ENCODE data around the gene OR10A4. TPM values are rescaled to one million over a fixed set of nuclear protein-coding genes. Genes with fewer than 3 reads are reported as not detected.
"Not testable (repeated sequence)": the region's sequence is repeated elsewhere in the genome, so short reads cannot be mapped to it uniquely, and the experiment has no call there.

Gene OR10A4
- total RNA-seq, 4 donors from 2014 or later: not detected

DNA sequence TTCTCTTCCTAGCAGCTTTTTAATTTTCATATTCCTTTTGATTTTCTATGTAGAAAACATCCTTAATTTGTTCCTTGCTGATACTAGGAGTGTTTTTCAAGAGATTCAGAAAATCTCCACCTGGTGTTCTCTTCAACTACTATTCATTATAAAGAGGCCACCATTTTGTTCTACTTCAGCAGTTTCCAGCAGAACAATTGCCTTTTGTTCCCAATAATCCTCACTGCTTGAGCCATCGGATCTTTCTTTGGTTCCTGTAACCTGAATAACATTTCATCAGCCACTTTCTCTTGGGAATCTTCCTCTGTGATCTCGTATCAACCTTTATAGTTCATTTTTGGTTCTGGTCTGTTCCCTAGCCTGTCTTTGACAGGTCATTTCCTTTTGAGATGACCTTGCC, 32.8 kb upstream of the OR10A4 start:
- no peaks in the 10 kb centered on the region for H3K27me3 ChIP-seq
- no peak for TF ChIP-seq EP300 (IDR thresholded peaks at IDR 0.05)
- no peak for TF ChIP-seq POLR2A (IDR thresholded peaks at IDR 0.05)
- no peak for TF ChIP-seq CTCF (IDR thresholded peaks at IDR 0.05)
- H3K36me3 ChIP-seq: no peaks in the 10 kb centered on the region
- H3K4me1 ChIP-seq: no peaks in the 10 kb centered on the region
- WGBS, 2 donors: 33 to 43% methylated on average over 2 of the region's 2 CpGs
- H3K4me3 ChIP-seq: no peak overlapping the region
- H3K9me3 ChIP-seq: peaks cover 0 to 5% (median 0%) of the 10 kb centered on the region in 4 donors
- H3K27ac ChIP-seq: no peak overlapping the region
- no peak for DNase-seq (ENCODE audit: low spot score in 2 of 2)

- WGBS, 2 donors: 90 to 96% methylated on average over 5 of the region's 5 CpGs
- H3K9me3 ChIP-seq: peaks cover 0 to 5% (median 0%) of the 10 kb centered on the region in 4 donors
- no peak for DNase-seq (ENCODE audit: low spot score in 2 of 2)
- no peak overlapping the region for H3K4me3 ChIP-seq
- TF ChIP-seq POLR2A (IDR thresholded peaks at IDR 0.05) (no peak), CTCF (IDR thresholded peaks at IDR 0.05) (no peak), EP300 (IDR thresholded peaks at IDR 0.05) (no peak)
- H3K27ac ChIP-seq: no peak overlapping the region
- no peaks in the 10 kb centered on the region for H3K36me3 ChIP-seq
- H3K27me3 ChIP-seq: no peaks in the 10 kb centered on the region
- no peaks in the 10 kb centered on the region for H3K4me1 ChIP-seq
Measured at GRCh38 chr11:6844356-6844755, 32.1 kb upstream of the OR10A4 start.

- no peak within 1 kb of the TSS for H3K4me3 ChIP-seq
- H3K36me3 ChIP-seq: no peaks in the 10 kb centered on the region
- H3K27me3 ChIP-seq: no peaks in the 10 kb centered on the region
- no peak within 1 kb of the TSS for H3K27ac ChIP-seq
- DNase-seq (ENCODE audit: low spot score in 2 of 2): no peak
- H3K9me3 ChIP-seq: peaks cover 0 to 5% (median 0%) of the 10 kb centered on the region in 4 donors
- no peak for TF ChIP-seq CTCF (IDR thresholded peaks at IDR 0.05)
- no peak for TF ChIP-seq POLR2A (IDR thresholded peaks at IDR 0.05)
- TF ChIP-seq EP300 (IDR thresholded peaks at IDR 0.05): no peak
- H3K4me1 ChIP-seq: no peaks in the 10 kb centered on the region
- 73 to 78% methylated on average over 3 of the region's 3 CpGs for WGBS, 2 donors
Measured at GRCh38 chr11:6845383-6845782, 31.0 kb upstream of the OR10A4 start, which contains the start of gene OR10A5. TSS of gene OR10A5 (plus strand) at chr11:6845683. CDS start at chr11:6845683, 0 bp downstream.

DNA sequence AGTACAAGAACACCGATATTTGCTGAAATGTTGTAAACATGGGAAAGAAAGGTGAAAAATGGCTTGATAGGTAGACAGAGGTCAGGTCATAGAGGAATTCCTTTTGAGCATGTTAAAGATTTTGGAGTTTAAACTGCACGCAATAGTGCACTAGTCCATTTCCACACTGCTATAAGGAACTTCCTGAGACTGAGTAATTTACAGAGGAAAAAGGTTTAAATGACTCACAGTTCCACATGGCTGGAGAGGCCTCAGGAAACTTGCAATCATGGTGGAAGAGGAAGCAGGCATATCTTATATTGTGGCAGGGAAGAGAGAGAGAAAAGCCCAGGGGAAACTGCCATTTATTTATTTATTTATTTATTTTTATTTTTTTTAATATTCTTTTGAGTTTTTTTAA, 25.9 kb upstream of the OR10A4 start:
- 87 to 90% methylated on average over 2 of the region's 2 CpGs for WGBS, 2 donors
- no peak overlapping the region for H3K27ac ChIP-seq
- H3K36me3 ChIP-seq: no peaks in the 10 kb centered on the region
- no peaks in the 10 kb centered on the region for H3K4me1 ChIP-seq
- TF ChIP-seq EP300 (IDR thresholded peaks at IDR 0.05) (no peak), POLR2A (IDR thresholded peaks at IDR 0.05) (no peak), CTCF (IDR thresholded peaks at IDR 0.05) (no peak)
- no peaks in the 10 kb centered on the region for H3K27me3 ChIP-seq
- peaks cover 0 to 14% (median 0%) of the 10 kb centered on the region in 4 donors for H3K9me3 ChIP-seq
- H3K4me3 ChIP-seq: no peak overlapping the region
- no peak for DNase-seq (ENCODE audit: low spot score in 2 of 2)

DNA sequence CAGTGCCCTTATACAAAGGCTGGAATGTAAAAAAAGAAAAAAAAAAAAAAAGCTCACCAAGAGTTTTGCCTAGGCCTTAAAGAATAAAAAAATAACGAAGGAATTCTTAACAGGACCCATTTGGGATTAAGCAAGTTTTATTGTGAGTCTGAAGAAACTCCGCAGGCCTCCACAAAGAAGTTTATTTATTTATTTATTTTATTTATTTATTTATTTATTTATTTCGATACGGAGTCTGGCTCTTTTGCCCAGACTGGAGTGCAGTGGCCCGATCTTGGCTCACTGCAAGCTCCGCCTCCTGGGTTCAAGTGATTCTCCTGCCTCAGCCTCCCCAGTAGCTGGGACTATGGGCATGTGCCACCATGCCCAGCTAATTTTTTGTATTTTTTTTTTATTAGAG, 21.6 kb upstream of the OR10A4 start:
- not testable (repeated sequence) for H3K4me3 ChIP-seq

More for the DNA sequence above, 21.6 kb upstream of the OR10A4 start:
- not testable (repeated sequence) for H3K27me3 ChIP-seq; H3K27ac ChIP-seq; DNase-seq (ENCODE audit: low spot score in 2 of 2); H3K36me3 ChIP-seq; H3K4me1 ChIP-seq
- WGBS, 2 donors: 92 to 96% methylated on average over 6 of the region's 6 CpGs
- peaks cover 0 to 14% (median 0%) of the 10 kb centered on the region in 4 donors for H3K9me3 ChIP-seq

Data from tibial nerve (tissue), 4 donors.